ENCODE measurements around the gene CHD3.

Gene CHD3

GRCh38 chr17:7887482-7888183 is 956 bp upstream of the CHD3 start:
- 0 out of 2 replicates have a peak, but pooled peaks have one; percentile 17 for TF ChIP-seq FOXM1 (IDR thresholded peaks at IDR 0.05; ENCODE audit: borderline replicate concordance, low read depth)
- no peak for TF ChIP-seq TCF12 (IDR thresholded peaks at IDR 0.05; ENCODE audit: low read depth)
- no peak for TF ChIP-seq REST (IDR thresholded peaks at IDR 0.05; ENCODE audit: low read depth)
- no peak for TF ChIP-seq TEAD4 (IDR thresholded peaks at IDR 0.05)
- TF ChIP-seq EGR1 (IDR thresholded peaks at IDR 0.05), result 0 out of 2 replicates have a peak, but pooled peaks have one; percentile 8
- TF ChIP-seq CEBPB (IDR thresholded peaks at IDR 0.05), result no peak
- TF ChIP-seq YY1 (IDR thresholded peaks at IDR 0.05; ENCODE audit: low read depth), result 0 out of 2 replicates have a peak, but pooled peaks have one; percentile 47
- TF ChIP-seq TAF1 (IDR thresholded peaks at IDR 0.05; ENCODE audit: low read depth), result peak; percentile 38; the same call in 1 of the 2 replicates
- no peak for TF ChIP-seq USF1 (IDR thresholded peaks at IDR 0.05)
- peak; percentile 85 for TF ChIP-seq NFIC (IDR thresholded peaks at IDR 0.05)
- peak; percentile 33; the same call in 1 of the 2 replicates for TF ChIP-seq MAX (IDR thresholded peaks at IDR 0.05)
- TF ChIP-seq ZBTB7A (IDR thresholded peaks at IDR 0.05; ENCODE audit: low read depth), result 0 out of 2 replicates have a peak, but pooled peaks have one; percentile 23
- TF ChIP-seq RAD21 (IDR thresholded peaks at IDR 0.05; ENCODE audit: low read depth), result no peak
- no peak; the same call in 1 of the 2 replicates for TF ChIP-seq EP300 (IDR thresholded peaks at IDR 0.05; ENCODE audit: borderline replicate concordance)

GRCh38 chr17:7889166-7889955 is 772 bp downstream of the CHD3 start:
- TF ChIP-seq EP300 (IDR thresholded peaks at IDR 0.05; ENCODE audit: borderline replicate concordance) (peak; percentile 69), TAF1 (IDR thresholded peaks at IDR 0.05; ENCODE audit: low read depth) (peak; percentile 28; the same call in 1 of the 2 replicates), NFIC (IDR thresholded peaks at IDR 0.05) (peak; percentile 98), CREB1 (IDR thresholded peaks at IDR 0.05; ENCODE audit: low read depth) (no peak), REST (IDR thresholded peaks at IDR 0.05; ENCODE audit: low read depth) (no peak), MAX (IDR thresholded peaks at IDR 0.05) (peak; percentile 67), RAD21 (IDR thresholded peaks at IDR 0.05; ENCODE audit: low read depth) (peak; percentile 29; the same call in 1 of the 2 replicates), CEBPB (IDR thresholded peaks at IDR 0.05) (no peak), USF1 (IDR thresholded peaks at IDR 0.05) (0 out of 2 replicates have a peak, but pooled peaks have one; percentile 29), FOXM1 (IDR thresholded peaks at IDR 0.05; ENCODE audit: borderline replicate concordance, low read depth) (no peak), EGR1 (IDR thresholded peaks at IDR 0.05) (no peak), TCF12 (IDR thresholded peaks at IDR 0.05; ENCODE audit: low read depth) (peak; percentile 81), YY1 (IDR thresholded peaks at IDR 0.05; ENCODE audit: low read depth) (peak; percentile 69), ZBTB7A (IDR thresholded peaks at IDR 0.05; ENCODE audit: low read depth) (peak; percentile 80; the same call in 1 of the 2 replicates), TEAD4 (IDR thresholded peaks at IDR 0.05) (peak; percentile 62)

GRCh38 chr17:7893187-7893880 is 4.7 kb downstream of the CHD3 start:
- TF ChIP-seq FOXM1 (IDR thresholded peaks at IDR 0.05; ENCODE audit: borderline replicate concordance, low read depth) (no peak), CREB1 (IDR thresholded peaks at IDR 0.05; ENCODE audit: low read depth) (no peak), REST (IDR thresholded peaks at IDR 0.05; ENCODE audit: low read depth) (no peak), RAD21 (IDR thresholded peaks at IDR 0.05; ENCODE audit: low read depth) (no peak), NFIC (IDR thresholded peaks at IDR 0.05) (no peak), TEAD4 (IDR thresholded peaks at IDR 0.05) (no peak), TAF1 (IDR thresholded peaks at IDR 0.05; ENCODE audit: low read depth) (no peak), YY1 (IDR thresholded peaks at IDR 0.05; ENCODE audit: low read depth) (no peak), MAX (IDR thresholded peaks at IDR 0.05) (no peak), TCF12 (IDR thresholded peaks at IDR 0.05; ENCODE audit: low read depth) (no peak), EGR1 (IDR thresholded peaks at IDR 0.05) (no peak), CEBPB (IDR thresholded peaks at IDR 0.05) (no peak), USF1 (IDR thresholded peaks at IDR 0.05) (no peak), EP300 (IDR thresholded peaks at IDR 0.05; ENCODE audit: borderline replicate concordance) (no peak), ZBTB7A (IDR thresholded peaks at IDR 0.05; ENCODE audit: low read depth) (no peak)
